Mesenteric fat pad (tissue), 1 donor: Measurements from ENCODE around the gene CEACAM18. TPM values are rescaled to one million over a fixed set of nuclear protein-coding genes. Genes with fewer than 3 reads are reported as not detected.

ENCODE experiments used
- DNase-seq: peaks from one replicate; pipeline ENCODE4 v3.0.0-alpha.2; 2020; ENCODE audit warnings: low spot score
- total RNA-seq: library from RNA; stranded (reverse); fragmentation: NEBNext Ultra II Directional; extraction: Animal tissue kit (Norgen Biotek cat#: 25700); gene quantifications from one replicate; pipeline ENCODE4 v1.2.1, GENCODE V29; 2021
- donor health status: DM: yes; HTN: yes; CAD: no.

CEACAM18 gene
- total RNA-seq, 1 donor from 2014 or later, result not detected

DNA sequence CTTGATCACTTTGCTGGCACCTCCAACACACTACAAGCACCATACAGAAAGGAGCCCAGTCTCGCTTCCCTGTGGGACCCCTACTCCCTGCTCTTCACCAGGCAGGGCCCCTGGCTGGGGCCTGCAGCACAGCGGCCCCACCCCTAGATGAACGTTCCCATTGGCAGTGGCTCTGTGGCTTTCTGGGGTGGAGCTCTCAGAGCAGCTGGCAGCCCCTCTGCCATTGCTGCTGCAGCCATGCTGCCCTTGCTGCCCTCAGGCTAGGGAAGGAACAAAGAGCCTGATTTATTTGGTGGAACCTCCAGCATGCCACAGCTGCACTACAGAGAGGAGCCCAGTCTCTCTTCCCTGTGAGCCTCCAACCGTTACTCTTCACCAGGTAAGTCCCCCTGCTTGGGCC is 47.3 kb downstream of the CEACAM18 start:
- DNase-seq, result no peak

- no peak for DNase-seq
Observed at GRCh38 chr19:51529301-51529700, 51.0 kb downstream of the CEACAM18 start.

- no peak for DNase-seq
Observed at GRCh38 chr19:51530616-51531015, 52.3 kb downstream of the CEACAM18 start.

DNA sequence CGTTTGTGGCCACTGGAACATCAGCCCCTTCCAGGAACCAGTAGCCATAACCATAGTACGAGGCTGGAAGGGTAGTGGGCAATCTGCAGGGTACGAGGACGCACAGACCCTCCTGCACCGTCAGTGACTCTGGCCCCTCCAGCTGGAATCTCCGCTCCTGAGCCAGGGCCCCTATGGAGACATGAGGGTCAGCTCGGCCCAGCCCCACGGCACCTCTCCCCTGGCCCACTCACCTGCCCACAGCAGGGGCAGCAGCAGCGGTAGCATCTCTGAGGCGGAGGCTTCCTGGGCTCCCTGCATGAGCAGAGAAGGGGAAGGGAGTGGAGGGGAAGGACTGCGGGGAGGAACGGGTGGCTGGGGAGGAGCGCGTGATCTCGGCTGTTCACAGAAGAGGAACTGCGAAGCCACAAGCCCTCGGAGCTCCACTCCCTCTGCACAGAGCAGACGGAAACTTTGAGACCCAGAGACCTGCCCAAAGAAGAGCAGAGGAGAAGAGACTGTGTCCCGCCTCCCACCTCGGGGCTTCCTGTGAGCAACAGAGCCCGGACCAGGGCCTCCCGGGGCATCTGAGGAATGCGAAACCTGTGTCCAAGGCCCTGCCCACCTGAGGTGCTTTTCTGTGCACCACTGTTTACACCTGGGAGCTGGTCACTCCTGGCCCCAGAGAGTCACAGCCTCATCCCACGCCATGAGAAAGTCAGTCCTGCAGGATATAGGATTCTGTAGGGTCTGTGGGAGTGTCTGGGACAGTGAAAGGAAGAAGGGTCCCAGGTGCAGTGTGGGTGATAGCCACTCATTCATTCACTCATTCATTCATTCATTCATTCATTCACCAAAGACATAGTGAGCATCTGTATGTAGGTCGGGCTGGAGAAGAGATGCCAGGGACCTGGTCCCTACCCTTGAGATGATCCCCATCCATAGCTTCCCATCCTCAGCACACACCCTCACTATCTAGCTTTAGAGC is 53.3 kb downstream of the CEACAM18 start, which contains the start of gene SIGLEC6:
Gene SIGLEC6 (minus strand): TSS at position 322 of the 967 bp plus-strand sequence. CDS start 22 bp downstream, at position 300.
- peak; percentile 76 for DNase-seq

DNA sequence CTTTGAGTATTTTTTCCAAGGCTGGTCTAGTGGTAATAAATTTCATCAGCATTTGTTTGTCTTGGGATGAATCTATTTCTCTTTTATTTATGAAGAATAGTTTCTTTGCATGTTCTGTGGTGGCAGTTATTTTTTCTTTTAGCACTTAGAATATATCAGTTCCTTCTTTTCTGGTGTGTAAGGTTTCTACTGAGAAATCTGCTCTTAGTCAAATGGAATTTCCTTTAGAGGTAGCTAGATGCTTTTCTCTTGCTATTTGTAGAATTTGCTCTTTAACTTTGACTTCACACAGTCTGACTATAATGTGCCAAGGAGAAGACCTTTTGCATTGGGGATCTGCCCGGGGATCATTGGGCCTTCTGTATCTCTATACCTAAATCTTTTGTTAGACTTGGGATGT is 57.2 kb downstream of the CEACAM18 start:
- no peak for DNase-seq

DNA sequence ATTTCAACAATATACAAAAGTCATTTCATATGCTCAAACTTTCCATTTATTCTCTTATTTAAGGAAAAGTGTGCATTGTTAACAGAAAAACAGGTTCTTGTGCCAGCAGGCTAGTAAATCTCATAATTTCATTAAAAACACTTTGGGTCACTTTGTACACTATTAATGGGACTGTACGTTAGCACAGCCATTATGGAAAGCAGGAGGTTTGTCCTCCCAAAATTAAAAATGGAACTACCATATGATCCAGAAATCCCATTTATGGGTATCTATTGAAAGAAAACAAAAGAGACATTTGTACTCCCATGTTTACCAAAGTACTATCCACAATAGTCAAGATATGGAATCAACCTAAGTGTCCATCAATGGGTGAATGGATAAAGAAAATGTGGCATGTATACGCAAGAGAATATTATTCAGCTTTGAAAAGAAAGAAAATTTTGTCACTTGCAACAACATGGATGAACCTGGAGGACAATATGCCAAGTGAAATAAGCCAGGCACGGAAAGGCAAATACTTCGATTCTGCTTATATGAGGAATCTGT is 61.6 kb downstream of the CEACAM18 start:
- DNase-seq, result no peak

Other genes starting within 250 kb of the CEACAM18 start
- gene SIGLECL1, start 227.5 kb upstream of the CEACAM18 start, total RNA-seq, result not detected
- gene IGLON5, start 166.9 kb upstream of the CEACAM18 start, total RNA-seq, result 3.7 TPM
- 2.4 TPM for gene VSIG10L, start 136.4 kb upstream of the CEACAM18 start, total RNA-seq
- 194 TPM for gene ETFB, start 112.2 kb upstream of the CEACAM18 start, total RNA-seq
- 4.4 TPM for gene CLDND2, start 109.5 kb upstream of the CEACAM18 start, total RNA-seq
- gene NKG7, start 105.9 kb upstream of the CEACAM18 start, total RNA-seq, result 3.7 TPM
- gene LIM2, start 90.6 kb upstream of the CEACAM18 start, total RNA-seq, result not detected
- gene C19orf84, start 87.9 kb upstream of the CEACAM18 start, total RNA-seq, result not detected
- 5.2 TPM for gene SIGLEC10, start 60.9 kb upstream of the CEACAM18 start, total RNA-seq
- gene SIGLEC8, start 20.1 kb upstream of the CEACAM18 start, total RNA-seq, result 0.39 TPM
- 1.9 TPM for gene SIGLEC12, start 23.3 kb downstream of the CEACAM18 start, total RNA-seq
- 0.58 TPM for gene SIGLEC6, start 53.1 kb downstream of the CEACAM18 start, total RNA-seq
- gene ZNF175, start 92.7 kb downstream of the CEACAM18 start, total RNA-seq, result 8.8 TPM
- 2.2 TPM for gene SIGLEC5, start 151.9 kb downstream of the CEACAM18 start, total RNA-seq
- 12.5 TPM for gene SIGLEC14, start 168.3 kb downstream of the CEACAM18 start, total RNA-seq
- gene SPACA6, start 214.8 kb downstream of the CEACAM18 start, total RNA-seq, result 24.0 TPM
- gene HAS1, start 245.5 kb downstream of the CEACAM18 start, total RNA-seq, result 31.7 TPM